H9 (cell line): Measurements from ENCODE around the gene INPP5E. TPM values are rescaled to one million over a fixed set of nuclear protein-coding genes. Genes with fewer than 3 reads are reported as not detected.

Experiments used
- DNase-seq: peaks from one replicate; pipeline ENCODE4 v3.0.0-alpha.2; 2017
- H2AFZ ChIP-seq: one replicate; pipeline ENCODE4 v1.6.1; 2013; ENCODE audit warnings: mild to moderate bottlenecking, low read length, control low read depth, moderate library complexity
- H2AK5ac ChIP-seq: 2 replicates; pipeline ENCODE4 v1.6.1; 2013; ENCODE audit warnings: low read length, control low read depth, mixed read lengths; ENCODE audit not compliant: insufficient read length
- H2BK120ac ChIP-seq: one replicate; pipeline ENCODE4 v1.6.1; 2013; ENCODE audit warnings: low read depth, mild to moderate bottlenecking, low read length, control low read depth, inconsistent platforms; ENCODE audit not compliant: poor library complexity, severe bottlenecking
- H2BK12ac ChIP-seq: 2 replicates; pipeline ENCODE4 v1.6.1; 2013; ENCODE audit warnings: low read length, control low read depth, mixed read lengths, low read depth; ENCODE audit not compliant: insufficient read length
- H2BK15ac ChIP-seq: 2 replicates; pipeline ENCODE4 v1.6.1; 2013; ENCODE audit warnings: low read depth, low read length, control low read depth
- H2BK20ac ChIP-seq: one replicate; pipeline ENCODE4 v1.6.1; 2013; ENCODE audit warnings: low read depth, mild to moderate bottlenecking, low read length, control low read depth, inconsistent platforms; ENCODE audit not compliant: poor library complexity, severe bottlenecking
- H2BK5ac ChIP-seq: 2 replicates; pipeline ENCODE4 v1.6.1; 2013; ENCODE audit warnings: low read length, control low read depth, mixed read lengths; ENCODE audit not compliant: insufficient read length
- H3K14ac ChIP-seq: 2 replicates; pipeline ENCODE4 v1.6.1; 2013; ENCODE audit warnings: low read length, control low read depth; ENCODE audit not compliant: insufficient read depth
- H3K18ac ChIP-seq: 2 replicates; pipeline ENCODE4 v1.6.1; 2013; ENCODE audit warnings: low read depth, mild to moderate bottlenecking, mixed read lengths, low read length, control low read depth; ENCODE audit not compliant: insufficient read length
- H3K23ac ChIP-seq: 2 replicates; pipeline ENCODE4 v1.6.1; 2013; ENCODE audit warnings: low read length, control low read depth, mixed read lengths, low read depth; ENCODE audit not compliant: insufficient read length
- H3K23me2 ChIP-seq: 2 replicates; pipeline ENCODE4 v1.6.1; 2013; ENCODE audit warnings: low read depth, mild to moderate bottlenecking, mixed read lengths, low read length, control low read depth; ENCODE audit not compliant: insufficient read length, poor library complexity, severe bottlenecking
- H3K27ac ChIP-seq: 2 replicates; pipeline ENCODE4 v1.5.1; 2013; ENCODE audit warnings: low read length, control low read depth, mixed read lengths, low read depth; ENCODE audit not compliant: insufficient read length
- H3K27me3 ChIP-seq: 2 replicates; pipeline ENCODE4 v1.6.1; 2013; ENCODE audit warnings: low read length, control low read depth, inconsistent platforms; ENCODE audit not compliant: insufficient read depth
- H3K4ac ChIP-seq: 2 replicates; pipeline ENCODE4 v1.6.1; 2013; ENCODE audit warnings: low read depth, mild to moderate bottlenecking, control low read depth, inconsistent platforms, low read length, moderate library complexity
- H3K4me1 ChIP-seq: 2 replicates; pipeline ENCODE4 v1.6.1; 2013; ENCODE audit warnings: low read length, control low read depth, inconsistent platforms; ENCODE audit not compliant: insufficient read depth
- H3K4me2 ChIP-seq: 2 replicates; pipeline ENCODE4 v1.6.1; 2013; ENCODE audit warnings: low read length, control low read depth, mixed read lengths; ENCODE audit not compliant: insufficient read length, insufficient read depth
- H3K56ac ChIP-seq: 2 replicates; pipeline ENCODE4 v1.6.1; 2013; ENCODE audit warnings: low read depth, mild to moderate bottlenecking, mixed read lengths, low read length, control low read depth; ENCODE audit not compliant: insufficient read length
- H3K79me1 ChIP-seq: 2 replicates; pipeline ENCODE4 v1.6.1; 2013; ENCODE audit warnings: low read depth, mild to moderate bottlenecking, moderate library complexity, low read length, control low read depth, inconsistent platforms; ENCODE audit not compliant: insufficient read depth, poor library complexity, severe bottlenecking
- H3K79me2 ChIP-seq: 2 replicates; pipeline ENCODE4 v1.6.1; 2013; ENCODE audit warnings: low read length, control low read depth, inconsistent platforms; ENCODE audit not compliant: insufficient read depth
- H3K9ac ChIP-seq: 2 replicates; pipeline ENCODE4 v1.6.1; 2013; ENCODE audit warnings: low read length, control low read depth, mixed read lengths; ENCODE audit not compliant: insufficient read length; ENCODE audit errors: extremely low read depth
- H3K9me3 ChIP-seq: one replicate; pipeline ENCODE4 v1.6.1; 2013; ENCODE audit warnings: low read depth, low read length, inconsistent platforms; ENCODE audit not compliant: control insufficient read depth
- H3T11ph ChIP-seq: one replicate; pipeline ENCODE4 v1.6.1; 2013; ENCODE audit warnings: mild to moderate bottlenecking, low read length, control low read depth, inconsistent platforms
- H4K20me1 ChIP-seq: one replicate; pipeline ENCODE4 v1.6.1; 2013; ENCODE audit not compliant: control insufficient read depth, insufficient read length, insufficient read depth
- H4K5ac ChIP-seq: 2 replicates; pipeline ENCODE4 v1.6.1; 2013; ENCODE audit warnings: low read depth, mild to moderate bottlenecking, mixed read lengths, low read length, control low read depth; ENCODE audit not compliant: insufficient read length
- H4K8ac ChIP-seq: replicated peaks from 2 replicates; pipeline ENCODE4 v1.6.1; 2013; ENCODE audit warnings: low read length, control low read depth, mixed read lengths, low read depth; ENCODE audit not compliant: insufficient read length
- H4K91ac ChIP-seq: 2 replicates; pipeline ENCODE4 v1.6.1; 2013; ENCODE audit warnings: low read depth, mild to moderate bottlenecking, moderate library complexity, mixed read lengths, low read length, control low read depth; ENCODE audit not compliant: insufficient read length
- H3K27ac Mint-ChIP-seq, 3 experiments: 2 replicates in 2 of 3; 3 replicates in 1 of 3; pipeline ENCODE4 v1.8.0; 2020 to 2021; ENCODE audit warnings: mixed read lengths in 3 of 3, mild to moderate bottlenecking in 1 of 3, moderate library complexity in 1 of 3
- H3K27me3 Mint-ChIP-seq: 2 replicates; pipeline ENCODE4 v1.8.0; 2021; ENCODE audit warnings: low read depth, mild to moderate bottlenecking, moderate library complexity, mixed read lengths
- H3K36me3 Mint-ChIP-seq, 3 experiments: 2 replicates in 2 of 3; 3 replicates in 1 of 3; pipeline ENCODE4 v1.8.0; 2020 to 2021; ENCODE audit warnings: low read depth in 3 of 3, mixed read lengths in 3 of 3; ENCODE audit not compliant: insufficient read depth in 1 of 3
- H3K4me1 Mint-ChIP-seq, 2 experiments: 2 replicates each; pipeline ENCODE4 v1.8.0; 2020; ENCODE audit warnings: mixed read lengths in 2 of 2
- H3K4me3 Mint-ChIP-seq, 2 experiments: 2 replicates in 1 of 2; 3 replicates in 1 of 2; pipeline ENCODE4 v1.8.0; 2020 to 2021; ENCODE audit warnings: mild to moderate bottlenecking in 2 of 2, mixed read lengths in 2 of 2, moderate library complexity in 1 of 2
- H3K9me3 Mint-ChIP-seq, 2 experiments: 2 replicates in 1 of 2; 3 replicates in 1 of 2; pipeline ENCODE4 v1.8.0; 2020; ENCODE audit warnings: mild to moderate bottlenecking in 2 of 2, mixed read lengths in 2 of 2, moderate library complexity in 1 of 2
- CTCF ChIP-seq: fragments of 200-600 bp; sonication (generic); conservative IDR thresholded peaks from 3 replicates; pipeline ENCODE4 v1.8.0; 2021; ENCODE audit warnings: antibody characterized with exemption, mild to moderate bottlenecking
- WGBS: extraction: QIAGEN DNeasy Blood & Tissue Kit; methylation state at CpG from one replicate; pipeline ENCODE4 v1.1.7; 2013; ENCODE audit warnings: missing lambda C conversion rate, low lambda C conversion rate, mixed read lengths; ENCODE audit not compliant: insufficient read length; ENCODE audit errors: extremely low coverage; 5-methylcytosine and 5-hydroxymethylcytosine counted together
- total RNA-seq: library from RNA; stranded (reverse); gene quantifications from 2 replicates; pipeline ENCODE4 v1.2.1, GENCODE V29; 2021

INPP5E gene
- total RNA-seq, 1 experiment from 2014 or later = 21.0 TPM

GRCh38 chr9:136438548-136439480, 831 bp downstream of the INPP5E start:
- H2AFZ ChIP-seq = no peak overlapping the region

More at GRCh38 chr9:136438548-136439480, 831 bp downstream of the INPP5E start:
- DNase-seq = peak; percentile 48
- peaks cover 15 to 16% of the 10 kb centered on the region in 2 experiments for H3K4me1 Mint-ChIP-seq
- Histone ChIP-seq H3K27me3 (no peaks in the 10 kb centered on the region), H4K5ac (no peak overlapping the region), H3K4ac (no peak overlapping the region), H2BK5ac (no peak overlapping the region), H3K23ac (no peak overlapping the region), H3K4me2 (peak overlapping the region; percentile 89), H3K79me1 (peaks cover 2% of the 10 kb centered on the region), H3K9ac (peak overlapping the region; percentile 45), H3K23me2 (peaks cover 14% of the 10 kb centered on the region), H3K18ac (no peak overlapping the region), H2BK12ac (no peak overlapping the region), H3K4me1 (no peaks in the 10 kb centered on the region), H2AK5ac (no peak overlapping the region), H2BK20ac (no peak overlapping the region), H3K79me2 (peaks cover 5% of the 10 kb centered on the region; the same call in 1 of the 2 replicates), H4K20me1 (no peaks in the 10 kb centered on the region), H3K56ac (no peak overlapping the region), H3K14ac (peak overlapping the region; percentile 79), H3K27ac (no peak overlapping the region), H2BK120ac (no peak overlapping the region), H3K9me3 (no peaks in the 10 kb centered on the region), H4K91ac (no peak overlapping the region), H3T11ph (no peak overlapping the region), H2BK15ac (no peak overlapping the region), H4K8ac (no peak overlapping the region)
- no peak overlapping the region for H3K27ac Mint-ChIP-seq
- H3K27me3 Mint-ChIP-seq = no peaks in the 10 kb centered on the region
- WGBS = no CpG with 5 or more reads among the region's 91 CpGs
- H3K36me3 Mint-ChIP-seq = peaks cover 8 to 42% (median 25%) of the 10 kb centered on the region in 3 experiments
- H3K4me3 Mint-ChIP-seq = peak overlapping the region; percentile 82 to 86
- no peak for TF ChIP-seq CTCF
- no peaks in the 10 kb centered on the region for H3K9me3 Mint-ChIP-seq
